Testis (tissue), 3 donors: Measurements from ENCODE around the gene GFRA1. TPM values are rescaled to one million over a fixed set of nuclear protein-coding genes. Genes with fewer than 3 reads are reported as not detected.

Experiments used
- DNase-seq: peaks from one replicate; pipeline ENCODE4 v3.0.0-alpha.2; 2019
- H3K27ac ChIP-seq, 2 donors: fragments of 200-600 bp; sonication (generic); one replicate each; pipeline ENCODE4 v1.5.1; 2019
- H3K27me3 ChIP-seq: fragments of 200-600 bp; sonication (generic); one replicate; pipeline ENCODE4 v1.5.1; 2019
- H3K36me3 ChIP-seq: fragments of 200-600 bp; sonication (generic); one replicate; pipeline ENCODE4 v1.5.1; 2017; ENCODE audit warnings: low read depth; ENCODE audit errors: missing control alignments
- H3K4me1 ChIP-seq: fragments of 200-600 bp; sonication (generic); one replicate; pipeline ENCODE4 v1.5.1; 2019
- H3K4me3 ChIP-seq, 2 donors: fragments of 200-600 bp; sonication (generic); one replicate each; pipeline ENCODE4 v1.5.1; 2017 to 2019
- H3K9me3 ChIP-seq: fragments of 200-600 bp; sonication (generic); one replicate; pipeline ENCODE4 v1.5.1; 2017
- CTCF ChIP-seq, 3 experiments: fragments of 450-650 bp in 2 of 3; fragments of 200-600 bp in 1 of 3; sonication (generic) in 1 of 3; IDR thresholded peaks; one replicate each; pipeline ENCODE4 v1.5.1; 2016 to 2019; ENCODE audit warnings: antibody characterized with exemption in 3 of 3, mild to moderate bottlenecking in 2 of 3, moderate library complexity in 1 of 3
- POLR2A ChIP-seq: fragments of 450-650 bp; IDR thresholded peaks from one replicate; pipeline ENCODE4 v1.6.1; 2017; ENCODE audit warnings: antibody characterized with exemption, mild to moderate bottlenecking, moderate library complexity
- WGBS, 2 donors: methylation state at CpG; one replicate each; pipeline ENCODE4 v1.1.5; 2018; 5-methylcytosine and 5-hydroxymethylcytosine counted together
- intact Hi-C: fragments of 100-400 bp; cut with DNase I; formaldehyde crosslinking; loops from one replicate; pipeline ENCODE4 v1.15.1; 2023; ENCODE audit warnings: low total_unique reads
- polyA plus RNA-seq: library from polyadenylated mRNA; stranded (reverse); fragments of 350-450 nt; fragmentation: Illumina TruSeq; extraction: RNeasy Lipid Tissue Mini Kit (QIAGEN cat#74804); gene quantifications from one replicate; pipeline ENCODE4 v1.2.3, GENCODE V29; 2014; ENCODE audit warnings: low read depth, low replicate concordance; ENCODE audit not compliant: insufficient read depth
- total RNA-seq, 2 donors: library from RNA; depleted of rRNA; stranded (reverse); fragments of >200 nt; gene quantifications; one replicate each; pipeline ENCODE4 v1.2.3, GENCODE V29; 2016

GFRA1 gene
- total and polyA plus RNA-seq, 3 donors from 2014 or later: 8.6 to 23.8 (median 17.7) TPM

DNA sequence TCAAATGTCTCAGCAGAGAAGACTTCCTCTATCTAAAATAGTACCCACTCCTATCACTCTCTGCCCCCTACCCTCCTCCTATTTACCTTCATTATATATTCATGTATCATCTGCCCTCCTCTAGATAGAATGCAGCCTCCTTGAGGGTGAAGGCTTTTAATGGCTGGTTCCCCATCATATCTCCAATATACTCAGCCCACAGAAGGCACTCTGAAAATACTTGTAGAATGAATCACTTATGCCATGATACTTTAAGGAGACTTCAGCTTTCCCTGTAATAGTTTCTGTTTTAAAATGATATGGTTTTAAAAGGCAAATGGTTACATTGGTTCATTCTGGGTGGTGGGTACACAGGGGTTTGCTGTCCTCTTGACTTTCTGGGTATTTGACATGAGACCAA lies 25.3 kb downstream of the GFRA1 start:
- no peaks in the 10 kb centered on the region for H3K36me3 ChIP-seq
- no peaks in the 10 kb centered on the region for H3K27me3 ChIP-seq
- no peak overlapping the region for H3K4me3 ChIP-seq
- no peak overlapping the region for H3K27ac ChIP-seq
- H3K9me3 ChIP-seq: no peaks in the 10 kb centered on the region
- no peak for DNase-seq
- intact Hi-C loops: no loop called here
- no peak for TF ChIP-seq CTCF (IDR thresholded peaks at IDR 0.05)
- no peak for TF ChIP-seq POLR2A
- H3K4me1 ChIP-seq: no peaks in the 10 kb centered on the region

DNA sequence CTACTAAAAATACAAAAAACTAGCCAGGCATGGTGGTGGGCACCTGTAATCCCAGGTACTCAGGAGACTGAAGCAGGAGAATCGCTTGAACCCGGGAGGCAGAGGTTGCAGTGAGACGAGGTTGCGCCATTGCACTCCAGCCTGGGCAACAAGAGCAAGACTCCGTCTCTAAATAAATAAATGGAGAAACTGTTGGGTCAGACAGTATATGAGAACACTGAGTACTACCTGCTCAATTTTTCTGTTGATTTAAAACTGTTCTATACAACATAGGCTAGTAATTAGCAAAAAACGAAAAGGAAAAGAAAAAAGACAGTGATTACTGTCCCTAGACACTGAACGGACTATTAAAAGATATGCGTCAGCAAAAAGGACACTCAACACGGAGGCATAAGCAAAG lies 26.7 kb downstream of the GFRA1 start:
- H3K4me1 ChIP-seq: no peaks in the 10 kb centered on the region
- WGBS, 2 donors: 79 to 81% methylated on average over 9 of the region's 9 CpGs
- H3K9me3 ChIP-seq: no peaks in the 10 kb centered on the region
- H3K27me3 ChIP-seq: no peaks in the 10 kb centered on the region
- no peak overlapping the region for H3K27ac ChIP-seq
- no peak for DNase-seq
- H3K4me3 ChIP-seq: no peak overlapping the region
- H3K36me3 ChIP-seq: no peaks in the 10 kb centered on the region
- intact Hi-C loops: no loop called here
- TF ChIP-seq CTCF (IDR thresholded peaks at IDR 0.05): no peak
- no peak for TF ChIP-seq POLR2A

DNA sequence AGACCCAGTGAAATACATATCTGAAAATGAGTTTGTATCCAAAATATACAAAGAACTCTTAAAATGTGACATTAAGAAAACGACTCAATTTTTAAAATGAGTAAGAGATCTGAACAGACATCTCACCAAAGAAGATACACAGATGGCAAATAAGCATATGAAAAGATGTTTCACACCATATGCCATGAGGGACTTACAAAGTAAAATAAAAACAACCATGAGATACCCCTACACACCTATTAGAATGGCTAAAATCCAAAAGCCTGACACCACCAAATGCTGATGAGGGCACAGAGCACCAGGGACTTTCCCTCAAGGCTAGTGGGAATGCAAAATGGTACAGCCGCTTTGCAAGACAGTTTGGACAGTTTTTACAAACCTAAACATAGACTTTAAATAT lies 27.9 kb downstream of the GFRA1 start:
- Histone ChIP-seq H3K36me3 (no peaks in the 10 kb centered on the region), H3K27me3 (no peaks in the 10 kb centered on the region), H3K4me1 (no peaks in the 10 kb centered on the region), H3K27ac (no peak overlapping the region), H3K9me3 (no peaks in the 10 kb centered on the region), H3K4me3 (no peak overlapping the region)
- WGBS, 2 donors: 72 to 74% methylated on average over 2 of the region's 2 CpGs
- DNase-seq: no peak
- no peak for TF ChIP-seq POLR2A
- no peak for TF ChIP-seq CTCF (IDR thresholded peaks at IDR 0.05)
- intact Hi-C loops: no loop called here

DNA sequence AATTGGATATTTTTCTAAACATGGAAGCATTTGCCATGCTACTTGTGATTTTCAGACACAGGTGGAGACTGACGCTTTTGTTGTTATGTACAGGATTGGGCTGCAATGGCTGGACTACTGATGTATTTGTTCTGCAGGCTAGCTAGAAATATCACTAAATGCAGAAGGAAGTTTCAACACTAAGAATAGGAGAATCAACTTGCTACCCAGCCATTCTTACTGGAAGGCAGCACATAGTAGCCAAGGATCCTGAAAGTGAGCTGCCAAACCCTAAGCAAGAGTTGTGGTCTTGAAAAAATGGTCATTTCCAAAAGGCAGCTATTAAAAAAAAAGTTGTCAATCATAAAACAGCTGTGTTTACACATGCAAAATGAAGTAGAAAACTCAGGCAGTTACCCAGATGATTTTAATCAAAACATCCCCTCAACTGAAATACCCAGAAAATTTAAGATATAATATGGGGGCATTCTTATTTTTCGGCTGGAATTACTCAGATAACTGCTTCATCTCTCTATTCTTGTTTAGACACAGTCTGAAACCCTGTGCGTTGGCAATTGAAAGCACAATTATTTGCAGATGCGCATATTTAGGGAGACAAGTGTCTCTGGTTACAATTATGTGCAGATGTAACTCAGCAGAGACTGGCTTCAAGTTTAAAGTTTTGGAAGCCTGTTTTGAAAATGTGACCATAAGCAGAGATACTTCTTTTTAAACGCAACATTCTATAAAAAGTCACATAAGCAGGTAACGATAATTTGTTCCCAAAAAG lies 31.2 kb downstream of the GFRA1 start:
- WGBS, 2 donors: 83 to 88% methylated on average over 6 of the region's 6 CpGs
- H3K4me1 ChIP-seq: no peaks in the 10 kb centered on the region
- no peak for TF ChIP-seq POLR2A
- TF ChIP-seq CTCF (IDR thresholded peaks at IDR 0.05): no peak
- intact Hi-C loops: no loop called here
- H3K4me3 ChIP-seq: no peak overlapping the region
- DNase-seq: no peak
- H3K27ac ChIP-seq: no peak overlapping the region
- H3K27me3 ChIP-seq: no peaks in the 10 kb centered on the region
- H3K36me3 ChIP-seq: no peaks in the 10 kb centered on the region
- no peaks in the 10 kb centered on the region for H3K9me3 ChIP-seq

- WGBS, 2 donors: 65 to 72% methylated on average over 8 of the region's 8 CpGs
- no peak for TF ChIP-seq POLR2A
- TF ChIP-seq CTCF (IDR thresholded peaks at IDR 0.05): no peak
Measured at GRCh38 chr10:116241085-116241484, 31.9 kb downstream of the GFRA1 start.

More at GRCh38 chr10:116241085-116241484, 31.9 kb downstream of the GFRA1 start:
- H3K36me3 ChIP-seq: no peaks in the 10 kb centered on the region
- no peaks in the 10 kb centered on the region for H3K27me3 ChIP-seq
- H3K4me1 ChIP-seq: no peaks in the 10 kb centered on the region
- DNase-seq: no peak
- no peaks in the 10 kb centered on the region for H3K9me3 ChIP-seq
- intact Hi-C loops: no loop called here
- no peak overlapping the region for H3K27ac ChIP-seq
- H3K4me3 ChIP-seq: no peak overlapping the region
